GM18909 (cell line): ENCODE results near the gene PKHD1.

ENCODE experiments used
- ATAC-seq: cut with Tn5 transposase; IDR thresholded peaks from one replicate; pipeline ENCODE4 v1.9.1; 2021; ENCODE audit warnings: mild to moderate bottlenecking; ENCODE audit not compliant: unreplicated experiment, poor library complexity

PKHD1 gene

GRCh38 chr6:52104979-52105378, 17.6 kb upstream of the PKHD1 start:
- no peak for ATAC-seq

GRCh38 chr6:52103623-52104022, 16.2 kb upstream of the PKHD1 start:
- ATAC-seq: no peak

- no peak for ATAC-seq
These were observed 15.0 kb upstream of the PKHD1 start for GRCh38 chr6:52102405-52102804.

- no peak for ATAC-seq
These were observed 11.3 kb upstream of the PKHD1 start for GRCh38 chr6:52098721-52099120.

GRCh38 chr6:52089758-52090348, 2.4 kb upstream of the PKHD1 start:
- no peak for ATAC-seq

GRCh38 chr6:52086741-52087140, 672 bp downstream of the PKHD1 start:
- ATAC-seq: no peak

- ATAC-seq: no peak
These were observed 6.2 kb downstream of the PKHD1 start for GRCh38 chr6:52081237-52081636.

GRCh38 chr6:52077961-52078625, 9.3 kb downstream of the PKHD1 start:
- no peak for ATAC-seq

GRCh38 chr6:52077180-52077884, 10.1 kb downstream of the PKHD1 start:
- no peak for ATAC-seq

GRCh38 chr6:52076791-52077179, 10.6 kb downstream of the PKHD1 start:
- ATAC-seq: no peak

- no peak for ATAC-seq
These were observed 12.7 kb downstream of the PKHD1 start for GRCh38 chr6:52074716-52075115.

- no peak for ATAC-seq
These were observed 13.3 kb downstream of the PKHD1 start for GRCh38 chr6:52074155-52074554.

- ATAC-seq: no peak
These were observed 21.8 kb downstream of the PKHD1 start for GRCh38 chr6:52065621-52066020.

GRCh38 chr6:52063584-52064344, 23.6 kb downstream of the PKHD1 start:
- ATAC-seq: peak; percentile 99

GRCh38 chr6:52061481-52061880, 25.9 kb downstream of the PKHD1 start:
- ATAC-seq: no peak

GRCh38 chr6:52059821-52060220, 27.6 kb downstream of the PKHD1 start:
- no peak for ATAC-seq

GRCh38 chr6:52055451-52055850, 32.0 kb downstream of the PKHD1 start:
- ATAC-seq: no peak

- ATAC-seq: no peak
These were observed 34.2 kb downstream of the PKHD1 start for GRCh38 chr6:52053038-52053695.

GRCh38 chr6:52050051-52050405, 37.4 kb downstream of the PKHD1 start:
- ATAC-seq: no peak

- ATAC-seq: peak; percentile 70
These were observed 38.0 kb downstream of the PKHD1 start for GRCh38 chr6:52049252-52050050.
